NCI-H1417 (cell line): ENCODE results near the gene GNB5.
"Not testable (repeated sequence)": the region's sequence is repeated elsewhere in the genome, so short reads cannot be mapped to it uniquely, and the experiment has no call there.

Experiments
- DNase-seq, 3 experiments: peaks; one replicate each; lab custom pipeline; 2025; lab: John Stamatoyannopoulos, UW

The GNB5 gene

GRCh38 chr15:52093539-52094510 lies 97.4 kb downstream of the GNB5 start:
- no peak for DNase-seq

GRCh38 chr15:52093167-52093538 lies 98.0 kb downstream of the GNB5 start:
- no peak for DNase-seq

GRCh38 chr15:52090193-52090592 lies 101.0 kb downstream of the GNB5 start:
- no peak for DNase-seq

GRCh38 chr15:52086011-52086786 lies 105.0 kb downstream of the GNB5 start:
- no peak for DNase-seq

GRCh38 chr15:52085299-52085698 lies 105.9 kb downstream of the GNB5 start:
- peak in 1 of 3 experiments; percentile 9 for DNase-seq

- DNase-seq = no peak
Observed at GRCh38 chr15:52083603-52084002, 107.6 kb downstream of the GNB5 start.

GRCh38 chr15:52083037-52083359 lies 108.2 kb downstream of the GNB5 start:
- not testable (repeated sequence) for DNase-seq

- peak in 1 of 3 experiments; percentile 7 for DNase-seq
Observed at GRCh38 chr15:52082197-52083036, 108.8 kb downstream of the GNB5 start.

- DNase-seq = peak in 1 of 3 experiments; percentile 9
Observed at GRCh38 chr15:52080706-52081392, 110.3 kb downstream of the GNB5 start.

- peak in 2 of 3 experiments; percentile 25 to 91 for DNase-seq
Observed at GRCh38 chr15:52080031-52080430, 111.2 kb downstream of the GNB5 start.

- DNase-seq = peak; percentile 53 to 73 (median 66)
Observed at GRCh38 chr15:52078876-52079700, 112.1 kb downstream of the GNB5 start.

GRCh38 chr15:52078197-52078875 lies 112.9 kb downstream of the GNB5 start:
- no peak for DNase-seq

- DNase-seq = no peak
Observed at GRCh38 chr15:52076889-52077781, 114.1 kb downstream of the GNB5 start.

GRCh38 chr15:52071570-52071969 lies 119.6 kb downstream of the GNB5 start:
- no peak for DNase-seq

GRCh38 chr15:52069559-52069958 lies 121.6 kb downstream of the GNB5 start:
- DNase-seq = no peak

GRCh38 chr15:52068004-52068615 lies 123.1 kb downstream of the GNB5 start:
- DNase-seq = no peak

- DNase-seq = no peak
Observed at GRCh38 chr15:52067545-52067926, 123.7 kb downstream of the GNB5 start.

- DNase-seq = no peak
Observed at GRCh38 chr15:52066842-52067544, 124.2 kb downstream of the GNB5 start.
